Central memory CD4-positive, alpha-beta T cell (primary cell): ENCODE measurements around the gene SLC25A15.
"Not testable (repeated sequence)": the region's sequence is repeated elsewhere in the genome, so short reads cannot be mapped to it uniquely, and the experiment has no call there.

ENCODE experiments used
- DNase-seq: peaks from one replicate; pipeline ENCODE4 v3.0.0; 2022

SLC25A15 gene

DNA sequence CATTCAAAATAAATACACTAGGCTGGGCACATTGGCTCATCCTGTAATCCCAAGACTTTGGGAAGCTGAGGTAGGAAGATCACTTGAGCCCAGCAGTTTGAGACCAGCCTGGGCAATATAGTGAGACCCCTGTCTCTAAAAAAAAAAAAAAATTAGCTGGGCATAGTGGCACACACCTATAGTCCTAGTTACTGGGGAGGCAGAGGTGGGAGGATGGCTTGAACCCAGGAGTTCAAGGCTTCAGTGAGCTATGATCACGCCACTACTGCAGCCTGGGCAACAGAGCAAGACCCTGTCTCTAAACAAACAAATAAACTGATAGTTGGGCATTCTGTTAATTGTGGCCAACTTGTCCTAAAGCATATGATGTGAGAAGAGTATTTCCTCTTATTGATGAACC, 6.4 kb upstream of the SLC25A15 start:
- DNase-seq, result not testable (repeated sequence)

DNA sequence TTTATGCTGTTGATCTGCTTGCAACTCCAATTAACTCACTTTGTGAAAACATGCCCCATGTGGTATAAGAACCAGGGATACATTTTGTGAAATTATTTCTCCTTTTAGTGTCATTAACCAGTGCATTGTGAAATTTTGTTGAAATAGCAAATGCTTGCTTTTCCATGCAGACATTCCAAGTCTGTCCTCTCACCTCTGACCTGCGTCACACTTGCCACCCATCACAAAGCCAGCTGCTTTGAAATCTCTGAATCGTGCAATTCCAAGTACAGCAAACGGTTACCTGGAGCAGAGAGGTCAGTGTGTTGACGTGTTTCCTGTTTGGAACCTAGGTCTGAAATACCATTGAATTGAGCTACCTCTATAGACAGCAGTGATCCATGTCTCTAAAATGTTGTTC, 4.9 kb upstream of the SLC25A15 start:
- no peak for DNase-seq

DNA sequence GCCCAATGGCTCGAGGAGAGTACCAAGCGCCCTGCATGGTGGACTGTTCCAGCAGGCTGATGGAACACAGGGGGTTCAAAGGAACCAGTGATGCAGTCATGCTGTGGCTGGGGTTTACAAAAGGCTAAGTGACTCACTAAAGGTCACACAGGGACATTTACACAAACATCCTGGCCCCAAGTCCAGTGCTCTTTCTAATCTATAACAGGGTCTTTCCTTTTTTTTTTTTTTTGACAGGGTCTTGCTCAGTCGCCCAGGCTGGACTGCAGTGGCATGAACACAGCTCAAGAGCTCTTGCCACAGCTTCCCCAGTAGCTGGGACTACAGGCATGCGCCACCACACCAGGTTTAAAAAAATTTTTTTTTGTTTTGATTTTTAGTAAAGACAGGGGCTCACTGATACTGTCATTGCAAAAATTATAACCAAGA, 2.8 kb upstream of the SLC25A15 start:
- DNase-seq, result no peak

DNA sequence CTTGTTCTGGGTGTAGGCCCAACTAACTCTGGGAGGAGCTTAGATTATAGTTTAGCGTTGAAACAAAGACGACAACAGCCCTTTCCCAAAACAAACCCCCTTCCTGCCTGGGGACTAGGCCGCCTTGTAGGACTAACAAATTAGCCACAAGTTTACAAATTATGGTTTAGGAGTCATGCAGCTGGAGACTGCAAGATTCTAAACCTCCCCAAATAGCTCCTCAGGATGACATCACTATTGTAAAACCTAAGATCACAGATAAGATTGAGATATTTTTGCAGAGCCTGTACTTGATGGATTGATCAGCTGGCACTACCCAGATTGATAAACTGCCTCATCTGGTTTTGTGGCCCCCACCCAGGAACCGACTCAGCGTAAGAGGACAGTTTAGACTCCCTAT, 2.3 kb upstream of the SLC25A15 start:
- no peak for DNase-seq

GRCh38 chr13:40788540-40789274, 704 bp upstream of the SLC25A15 start:
- not testable (repeated sequence) for DNase-seq

DNA sequence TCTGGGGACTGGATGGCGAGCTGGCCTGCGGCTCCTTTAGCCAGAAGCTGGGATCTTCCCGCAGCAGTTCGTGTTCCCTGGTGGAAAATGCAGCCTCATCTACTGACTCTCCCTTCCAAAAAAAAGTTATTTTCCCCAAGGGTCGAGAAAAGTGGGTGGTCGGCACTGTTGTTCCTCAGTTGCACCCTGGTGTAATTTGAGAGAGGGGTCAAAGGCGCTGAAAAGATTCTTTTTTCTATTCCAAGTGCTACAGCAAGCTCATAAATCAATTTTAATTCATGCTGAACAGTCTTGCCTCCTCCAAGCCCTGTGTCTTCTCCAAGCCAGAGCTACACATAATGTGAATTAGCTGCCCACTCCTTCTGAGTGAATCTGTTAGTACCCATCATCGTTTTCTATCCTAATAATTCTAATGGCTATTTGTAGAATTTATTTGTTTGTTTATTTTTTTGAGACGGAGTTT, 774 bp downstream of the SLC25A15 start:
- DNase-seq, result no peak

- DNase-seq, result no peak
Observed at GRCh38 chr13:40792284-40793051, 3.1 kb downstream of the SLC25A15 start.

- DNase-seq, result no peak
Observed at GRCh38 chr13:40793339-40793738, 3.9 kb downstream of the SLC25A15 start.

GRCh38 chr13:40794414-40795368, 5.3 kb downstream of the SLC25A15 start:
- no peak for DNase-seq

DNA sequence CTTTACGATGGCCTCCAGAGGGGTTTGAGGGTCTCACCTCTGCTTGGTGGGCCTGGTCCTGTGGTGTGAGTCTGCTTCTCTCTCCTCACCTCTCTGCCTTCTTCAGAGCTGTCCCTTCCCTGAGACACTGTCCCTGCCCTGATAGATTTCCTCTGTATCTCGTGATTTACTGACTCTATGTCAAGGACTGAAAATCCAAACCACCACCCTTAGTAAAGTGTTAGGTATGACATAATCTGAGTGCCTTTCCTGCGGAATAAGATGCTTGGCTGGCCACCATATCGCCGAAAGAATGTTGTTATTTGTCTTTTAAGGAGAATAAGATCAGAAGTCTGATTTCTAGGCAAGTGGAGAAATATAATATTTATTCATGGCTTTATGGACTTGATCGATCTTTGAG, 7.2 kb downstream of the SLC25A15 start:
- DNase-seq, result no peak

DNA sequence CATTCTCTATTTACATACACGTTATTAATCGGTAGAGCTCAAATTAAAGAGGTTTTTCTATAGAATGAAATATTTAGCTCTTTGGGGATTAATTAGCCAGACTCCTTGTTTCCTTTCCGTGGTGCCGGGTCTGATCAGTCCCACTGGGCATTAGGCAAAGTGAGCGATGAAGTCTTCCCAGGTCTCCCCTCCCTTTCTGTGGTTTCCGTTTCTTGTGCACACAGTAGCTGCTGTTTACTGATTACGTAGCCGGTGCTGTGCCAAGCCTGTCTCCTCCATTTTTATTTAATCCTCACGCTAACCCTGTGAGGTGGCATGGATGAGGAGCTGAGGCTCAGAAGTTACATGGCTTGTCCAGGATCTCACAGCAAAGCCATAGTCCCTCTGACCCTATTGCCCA, 9.0 kb downstream of the SLC25A15 start:
- DNase-seq, result peak; percentile 16

DNA sequence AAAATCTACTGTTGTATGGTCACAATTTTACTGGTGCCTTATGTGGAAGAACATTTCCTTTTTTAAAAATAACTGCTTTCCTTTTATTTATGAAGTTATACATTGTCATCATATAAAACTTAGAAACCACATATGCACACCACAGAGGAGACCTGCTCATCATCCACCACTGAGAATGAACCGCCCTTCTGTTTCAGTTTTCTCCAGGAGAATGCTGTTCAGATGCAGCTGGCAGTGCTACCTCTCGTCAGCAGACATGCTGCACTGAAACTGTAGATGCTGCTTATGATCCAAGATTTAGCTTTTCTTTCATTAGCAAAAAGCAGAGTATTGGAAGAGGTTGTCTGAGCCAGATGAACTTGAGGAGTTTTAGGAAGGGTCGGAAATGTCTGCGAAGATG, 10.1 kb downstream of the SLC25A15 start:
- DNase-seq, result no peak

GRCh38 chr13:40800559-40800958, 11.1 kb downstream of the SLC25A15 start:
- DNase-seq, result no peak

- DNase-seq, result no peak
Observed at GRCh38 chr13:40801255-40802217, 12.1 kb downstream of the SLC25A15 start.

DNA sequence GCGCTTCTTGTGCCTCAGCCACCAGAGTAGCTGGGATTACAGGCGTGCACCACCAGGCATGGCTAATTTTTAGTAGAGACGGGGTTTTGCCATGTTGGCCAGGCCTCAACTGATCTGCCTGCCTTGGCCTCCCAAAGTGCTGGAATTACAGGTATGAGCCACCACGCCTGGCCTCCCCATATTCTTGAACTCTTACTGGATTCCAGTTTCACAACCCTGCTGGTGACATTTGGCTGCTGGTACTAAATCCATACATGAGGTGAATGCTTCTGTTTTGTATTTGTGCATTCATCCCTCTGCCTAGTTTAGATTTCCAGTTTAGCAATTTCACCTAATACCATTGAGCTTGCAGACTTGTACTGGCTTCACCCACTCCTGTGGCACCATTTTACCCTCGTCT, 13.9 kb downstream of the SLC25A15 start:
- no peak for DNase-seq

- no peak for DNase-seq
Observed at GRCh38 chr13:40806241-40806640, 16.8 kb downstream of the SLC25A15 start.

GRCh38 chr13:40809471-40809870, 20.1 kb downstream of the SLC25A15 start:
- DNase-seq, result no peak

DNA sequence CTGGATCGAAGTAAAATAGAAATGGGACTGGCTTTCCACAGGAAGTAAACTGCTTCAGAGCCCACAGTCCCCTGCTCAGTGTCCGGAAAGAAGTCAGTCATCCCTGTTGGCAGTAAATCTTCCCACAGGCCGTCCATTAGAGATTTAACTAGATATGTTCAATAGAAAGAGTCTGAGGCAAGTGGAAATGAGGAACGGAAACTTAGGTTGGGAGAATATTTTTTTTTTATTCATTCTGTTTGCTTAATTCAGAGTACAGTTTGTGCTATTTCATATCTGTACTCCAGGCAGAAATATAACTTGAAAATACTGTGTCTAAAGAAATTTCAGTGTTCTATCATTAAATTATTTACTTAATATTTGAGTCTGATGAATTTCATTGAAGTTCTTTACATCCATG, 22.7 kb downstream of the SLC25A15 start:
- DNase-seq, result no peak

- DNase-seq, result no peak
Observed at GRCh38 chr13:40812724-40813445, 23.5 kb downstream of the SLC25A15 start.

- peak; percentile 15 for DNase-seq
Observed at GRCh38 chr13:40813667-40814454, 24.4 kb downstream of the SLC25A15 start.
